Body of pancreas (tissue), 4 donors: ENCODE data around the gene NUP188. TPM values are rescaled to one million over a fixed set of nuclear protein-coding genes. Genes with fewer than 3 reads are reported as not detected.

ENCODE experiments used
- ATAC-seq: fragments of 150-250 bp; one replicate; pipeline ENCODE4 v1.9.1; 2016
- DNase-seq, 4 donors: peaks; one replicate each; pipeline ENCODE4 v3.0.0-alpha.2; 2019
- H3K27ac ChIP-seq, 4 donors: fragments of 200-600 bp; sonication (generic); 1 replicate in 3 of 4; 2 replicates in 1 of 4; pipeline versions ENCODE4 v1.5.1 to v1.6.1; 2016 to 2019; ENCODE audit warnings: mild to moderate bottlenecking in 1 of 4, mixed read lengths in 1 of 4, moderate library complexity in 1 of 4
- H3K27me3 ChIP-seq, 2 donors: fragments of 200-600 bp; sonication (generic); one replicate each; pipeline ENCODE4 v1.6.0; 2016; ENCODE audit warnings: mild to moderate bottlenecking in 1 of 2
- H3K36me3 ChIP-seq, 2 donors: fragments of 200-600 bp; sonication (generic); replicated peaks in 1 of 2; 2 replicates each; pipeline ENCODE4 v1.5.1; 2016; ENCODE audit warnings: low read depth in 2 of 2; ENCODE audit not compliant: insufficient read depth in 1 of 2
- H3K4me1 ChIP-seq: fragments of 200-600 bp; sonication (generic); one replicate; pipeline ENCODE4 v1.6.0; 2016
- H3K4me3 ChIP-seq, 2 donors: fragments of 200-600 bp; sonication (generic); 1 replicate in 1 of 2; 2 replicates in 1 of 2; pipeline ENCODE4 v1.5.1; 2016 to 2019
- H3K9me3 ChIP-seq, 3 donors: fragments of 200-600 bp; sonication (generic); 1 replicate in 2 of 3; 2 replicates in 1 of 3; pipeline ENCODE4 v1.5.1; 2016
- POLR2A ChIP-seq, 3 donors: fragments of 450-650 bp; IDR thresholded peaks; one replicate each; pipeline ENCODE4 v1.6.1; 2016; ENCODE audit warnings: antibody characterized with exemption in 3 of 3, mild to moderate bottlenecking in 2 of 3
- WGBS, 2 donors: methylation state at CpG; one replicate each; pipeline ENCODE4 v1.1.5; 2017; 5-methylcytosine and 5-hydroxymethylcytosine counted together
- intact Hi-C: fragments of 100-400 bp; cut with DNase I; formaldehyde crosslinking; loops from one replicate; pipeline ENCODE4 v1.15.1; 2023
- total RNA-seq, 2 donors: library from RNA; depleted of rRNA; stranded (reverse); fragments of >200 nt; gene quantifications; one replicate each; pipeline ENCODE4 v1.1.0, GENCODE V29; 2016
- TF ChIP-seq, protein P1 (sequence below), 7 experiments: fragments of 450-650 bp in 4 of 7; fragments of 200-600 bp in 3 of 7; sonication (generic) in 3 of 7; IDR thresholded peaks; one replicate each; pipeline ENCODE4 v1.5.1; 2016 to 2019; ENCODE audit warnings: antibody characterized with exemption in 7 of 7

Gene NUP188
- total RNA-seq, 2 donors from 2014 or later: 15.2 to 18.9 TPM

DNA sequence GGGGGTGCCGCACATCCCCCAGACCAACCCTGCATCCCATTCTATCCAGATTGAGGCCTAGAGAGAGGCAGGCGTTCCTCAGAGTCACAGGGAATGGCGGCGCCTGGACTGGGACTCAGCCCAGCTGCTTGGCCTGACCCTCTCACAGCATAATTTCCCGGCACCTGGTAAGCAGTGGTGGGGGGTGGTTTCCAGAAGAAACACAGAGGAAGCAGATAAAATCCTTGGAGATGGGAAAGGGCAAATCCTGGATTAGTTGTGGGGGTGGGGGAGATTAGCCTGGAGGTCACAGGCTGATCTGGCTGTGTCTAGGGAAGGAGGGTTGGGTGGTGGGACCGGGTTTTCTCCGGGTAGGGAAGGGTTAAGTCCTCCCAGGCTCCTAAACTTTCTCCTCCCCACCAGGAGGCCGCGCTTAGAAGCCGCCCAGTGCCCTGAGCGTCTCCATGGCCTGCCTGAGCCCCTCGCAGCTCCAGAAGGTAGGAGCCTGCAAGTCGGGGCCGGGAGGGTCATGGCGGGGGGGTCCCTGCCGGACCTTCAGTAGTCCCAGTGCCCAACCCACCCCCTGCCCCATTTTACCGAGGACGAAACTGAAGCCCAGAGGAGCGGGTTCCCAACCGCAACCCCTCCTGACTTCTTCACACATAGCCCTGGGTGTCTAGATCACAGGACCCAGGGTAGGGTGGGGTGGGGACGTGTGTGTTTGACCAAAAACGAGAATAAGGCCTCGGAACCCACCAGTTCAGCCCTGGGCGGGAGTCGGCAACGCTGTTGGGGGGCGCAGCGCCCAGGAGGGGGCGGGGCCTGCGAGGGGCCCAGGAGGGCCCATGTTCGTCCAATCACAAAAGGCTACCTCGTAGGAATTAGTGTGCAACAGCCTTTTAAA, 25.4 kb upstream of the NUP188 start:
- Histone ChIP-seq H3K4me1 (peaks cover 51% of the 10 kb centered on the region), H3K4me3 (peak overlapping the region; percentile 45 to 46), H3K36me3 (no peaks in the 10 kb centered on the region), H3K9me3 (no peaks in the 10 kb centered on the region), H3K27me3 (no peaks in the 10 kb centered on the region), H3K27ac (peak overlapping the region; percentile 50 to 93 (median 90))
- 5 to 12% methylated on average over 12 to 31 of the region's 32 CpGs for WGBS, 2 donors
- peak; percentile 60 for ATAC-seq
- intact Hi-C loops: no loop called here
- DNase-seq: peak; percentile 67 to 72 (median 68)
- peak; percentile 18 to 58 (median 57) for TF ChIP-seq POLR2A (IDR thresholded peaks at IDR 0.05)
- TF ChIP-seq, protein P1, sequence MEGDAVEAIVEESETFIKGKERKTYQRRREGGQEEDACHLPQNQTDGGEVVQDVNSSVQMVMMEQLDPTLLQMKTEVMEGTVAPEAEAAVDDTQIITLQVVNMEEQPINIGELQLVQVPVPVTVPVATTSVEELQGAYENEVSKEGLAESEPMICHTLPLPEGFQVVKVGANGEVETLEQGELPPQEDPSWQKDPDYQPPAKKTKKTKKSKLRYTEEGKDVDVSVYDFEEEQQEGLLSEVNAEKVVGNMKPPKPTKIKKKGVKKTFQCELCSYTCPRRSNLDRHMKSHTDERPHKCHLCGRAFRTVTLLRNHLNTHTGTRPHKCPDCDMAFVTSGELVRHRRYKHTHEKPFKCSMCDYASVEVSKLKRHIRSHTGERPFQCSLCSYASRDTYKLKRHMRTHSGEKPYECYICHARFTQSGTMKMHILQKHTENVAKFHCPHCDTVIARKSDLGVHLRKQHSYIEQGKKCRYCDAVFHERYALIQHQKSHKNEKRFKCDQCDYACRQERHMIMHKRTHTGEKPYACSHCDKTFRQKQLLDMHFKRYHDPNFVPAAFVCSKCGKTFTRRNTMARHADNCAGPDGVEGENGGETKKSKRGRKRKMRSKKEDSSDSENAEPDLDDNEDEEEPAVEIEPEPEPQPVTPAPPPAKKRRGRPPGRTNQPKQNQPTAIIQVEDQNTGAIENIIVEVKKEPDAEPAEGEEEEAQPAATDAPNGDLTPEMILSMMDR (IDR thresholded peaks at IDR 0.05): peak in 4 of 7 experiments; percentile 7 to 23 (median 14)

DNA sequence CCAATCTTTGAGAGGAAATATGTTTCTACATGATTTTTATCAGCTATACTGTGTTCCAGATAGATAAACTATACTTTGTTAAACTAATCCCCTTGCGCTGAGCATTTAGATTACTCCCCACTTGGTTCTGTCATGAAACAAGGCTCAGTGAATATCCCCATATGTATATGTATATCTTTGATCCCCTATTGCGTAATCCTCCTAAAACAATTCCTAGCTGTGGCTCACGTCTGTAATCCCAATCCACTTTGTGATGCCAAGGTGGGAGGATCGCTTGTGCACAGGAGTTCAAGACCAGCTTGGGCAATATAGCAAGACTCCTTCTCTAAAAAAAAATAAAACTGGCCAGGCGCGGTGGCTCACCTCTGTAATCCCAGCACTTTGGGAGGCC, 24.0 kb upstream of the NUP188 start:
- intact Hi-C loops: no loop called here
- Histone ChIP-seq H3K4me1 (peaks cover 50% of the 10 kb centered on the region), H3K27ac (peak overlapping the region in 1 of 4 donors; percentile 90), H3K36me3 (no peaks in the 10 kb centered on the region), H3K9me3 (no peaks in the 10 kb centered on the region), H3K4me3 (no peak overlapping the region), H3K27me3 (no peaks in the 10 kb centered on the region)
- TF ChIP-seq POLR2A (IDR thresholded peaks at IDR 0.05): no peak
- TF ChIP-seq, protein P1 (IDR thresholded peaks at IDR 0.05): no peak
- ATAC-seq (no peak), DNase-seq (no peak)
- WGBS, 2 donors: 80 to 82% methylated on average over 6 of the region's 6 CpGs

DNA sequence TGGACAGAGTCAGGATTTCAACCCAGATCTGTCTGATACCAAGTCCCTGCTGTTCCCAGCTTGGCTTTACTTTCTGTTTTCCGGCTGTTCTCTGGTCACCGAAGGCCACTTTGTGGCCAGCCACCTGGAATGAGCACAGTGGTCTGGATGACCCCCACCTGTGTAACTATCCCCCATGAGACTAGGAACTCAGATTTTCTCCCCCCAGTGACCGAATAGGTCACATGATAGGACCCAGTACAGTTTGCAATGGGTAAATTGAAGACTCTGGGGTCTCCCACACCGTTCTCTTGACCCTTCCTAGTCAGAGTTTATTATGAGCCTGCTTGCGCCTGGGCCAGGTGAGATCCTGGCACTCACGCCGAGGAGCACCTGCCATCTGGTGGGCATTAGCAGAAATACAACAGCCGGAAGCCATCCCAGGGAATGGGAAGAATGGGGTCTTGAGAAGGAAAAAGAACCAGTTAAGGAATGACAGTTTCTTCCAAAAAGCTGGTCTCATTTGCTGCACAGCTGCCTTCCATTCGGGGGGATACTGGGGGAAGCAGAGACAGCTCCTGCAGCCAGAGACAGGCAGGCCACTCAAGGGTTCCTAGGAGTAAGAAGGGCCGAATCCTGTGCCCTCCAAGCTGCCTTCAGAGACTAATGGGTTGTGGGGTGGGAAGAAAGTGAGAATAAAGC, 19.6 kb upstream of the NUP188 start:
- no peak overlapping the region for H3K4me3 ChIP-seq
- no peaks in the 10 kb centered on the region for H3K36me3 ChIP-seq
- H3K4me1 ChIP-seq: peaks cover 17% of the 10 kb centered on the region
- DNase-seq (peak; percentile 61 to 73 (median 70)), ATAC-seq (peak; percentile 84)
- no peak for TF ChIP-seq POLR2A (IDR thresholded peaks at IDR 0.05)
- TF ChIP-seq, protein P1 (IDR thresholded peaks at IDR 0.05): peak; percentile 70 to 92 (median 88)
- intact Hi-C loops: loop anchor here (5.0 kb wide), 2 partner anchors 66 to 81 kb away; no protein-coding TSS in a partner anchor
- 14 to 16% methylated on average over 10 of the region's 10 CpGs for WGBS, 2 donors
- peak overlapping the region in 2 of 4 donors; percentile 37 to 44 for H3K27ac ChIP-seq
- no peaks in the 10 kb centered on the region for H3K27me3 ChIP-seq
- H3K9me3 ChIP-seq: no peaks in the 10 kb centered on the region

DNA sequence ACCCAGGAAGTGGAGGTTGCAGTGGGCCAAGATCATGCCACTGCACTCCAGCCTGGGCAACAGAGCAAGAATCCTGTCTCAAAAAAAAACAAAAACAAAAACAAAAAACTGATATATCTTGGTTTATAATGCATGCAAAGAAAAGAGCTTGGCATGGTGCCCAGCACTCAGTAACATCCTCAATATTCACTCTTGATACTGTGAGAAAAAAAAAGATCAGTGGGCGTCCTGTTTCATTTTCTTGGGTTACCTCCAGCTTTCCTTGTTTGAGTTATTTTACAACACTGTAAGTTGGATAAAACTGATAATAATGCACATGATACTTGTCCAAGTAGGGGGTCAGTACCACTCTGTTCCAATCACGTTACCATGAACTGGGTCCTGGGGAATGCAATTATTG, 18.9 kb upstream of the NUP188 start:
- TF ChIP-seq, protein P1 (IDR thresholded peaks at IDR 0.05): no peak
- TF ChIP-seq POLR2A (IDR thresholded peaks at IDR 0.05): no peak
- intact Hi-C loops: loop anchor here (5.0 kb wide), 2 partner anchors 66 to 81 kb away; no protein-coding TSS in a partner anchor
- 85% methylated on average over 2 of the region's 2 CpGs for WGBS, 2 donors

More for the DNA sequence above, 18.9 kb upstream of the NUP188 start:
- H3K9me3 ChIP-seq: no peaks in the 10 kb centered on the region
- H3K4me1 ChIP-seq: peaks cover 11% of the 10 kb centered on the region
- DNase-seq (no peak), ATAC-seq (no peak)
- no peak overlapping the region for H3K4me3 ChIP-seq
- H3K36me3 ChIP-seq: no peaks in the 10 kb centered on the region
- no peak overlapping the region for H3K27ac ChIP-seq
- no peaks in the 10 kb centered on the region for H3K27me3 ChIP-seq
